GM12864 (cell line): ENCODE data around the gene TRPT1.

Experiments used
- DNase-seq: peaks from one replicate; pipeline ENCODE4 v3.0.0-alpha.2; 2011; ENCODE audit warnings: low read depth
- H3K4me3 ChIP-seq: 2 replicates; pipeline ENCODE4 v1.5.1; 2011; ENCODE audit warnings: mild to moderate bottlenecking, low read depth, low read length, control low read depth
- CTCF ChIP-seq: IDR thresholded peaks from 2 replicates; pipeline ENCODE4 v1.5.1; 2011; ENCODE audit warnings: low read depth, mild to moderate bottlenecking, moderate library complexity, low read length, control low read depth, inconsistent platforms; ENCODE audit errors: missing control alignments

The TRPT1 gene

GRCh38 chr11:64204464-64204989 is 21.5 kb downstream of the TRPT1 start:
- peak; percentile 77 for TF ChIP-seq CTCF
- no peak overlapping the region for H3K4me3 ChIP-seq
- no peak for DNase-seq

DNA sequence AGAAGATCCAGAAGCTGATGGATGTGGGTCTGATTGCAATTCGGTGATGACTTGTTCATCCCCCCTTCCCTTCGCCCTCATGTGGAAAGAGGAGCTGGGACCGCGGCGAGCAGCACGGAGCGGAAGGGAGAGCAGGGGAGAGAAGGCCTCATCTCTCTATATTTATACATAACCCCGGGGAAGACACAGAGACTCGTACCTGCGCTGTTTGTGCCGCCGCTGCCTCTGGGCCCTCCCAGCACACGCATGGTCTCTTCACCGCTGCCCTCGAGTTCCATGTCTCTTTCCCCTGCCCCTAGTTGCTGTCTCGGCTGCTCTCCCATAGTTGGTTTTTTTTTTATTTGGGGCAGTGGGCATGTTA is 21.9 kb downstream of the TRPT1 start:
- DNase-seq: no peak
- no peak for TF ChIP-seq CTCF
- H3K4me3 ChIP-seq: no peak overlapping the region

DNA sequence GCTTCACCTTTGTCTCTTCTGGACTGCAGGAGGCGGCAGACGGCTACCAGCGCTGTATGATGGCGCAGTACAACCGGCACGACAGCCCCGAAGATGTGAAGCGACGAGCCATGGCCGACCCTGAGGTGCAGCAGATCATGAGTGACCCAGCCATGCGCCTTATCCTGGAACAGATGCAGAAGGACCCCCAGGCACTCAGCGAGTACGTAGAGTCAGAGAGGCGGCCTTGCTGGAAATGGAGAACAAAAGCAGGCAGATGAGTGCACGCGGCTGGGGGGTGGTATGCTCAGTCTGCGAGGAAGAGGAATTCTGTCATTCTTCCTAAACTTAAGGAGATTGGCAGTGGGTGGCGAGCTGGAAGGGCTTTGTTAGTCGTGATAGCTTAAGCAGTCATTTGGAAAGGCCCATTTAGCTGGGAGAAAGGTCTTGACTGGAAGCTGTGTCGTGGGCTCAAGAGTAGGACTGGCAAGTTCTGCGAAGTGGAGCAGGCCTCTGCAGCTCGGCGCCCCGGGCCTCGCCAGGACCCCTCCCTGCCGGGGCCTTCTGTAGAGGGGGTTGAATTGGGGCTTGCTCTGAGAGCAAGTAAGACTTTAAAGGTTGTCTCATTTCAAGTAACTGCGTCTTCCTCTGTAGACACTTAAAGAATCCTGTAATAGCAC is 22.4 kb downstream of the TRPT1 start:
- TF ChIP-seq CTCF: no peak
- H3K4me3 ChIP-seq: no peak overlapping the region
- DNase-seq: no peak

DNA sequence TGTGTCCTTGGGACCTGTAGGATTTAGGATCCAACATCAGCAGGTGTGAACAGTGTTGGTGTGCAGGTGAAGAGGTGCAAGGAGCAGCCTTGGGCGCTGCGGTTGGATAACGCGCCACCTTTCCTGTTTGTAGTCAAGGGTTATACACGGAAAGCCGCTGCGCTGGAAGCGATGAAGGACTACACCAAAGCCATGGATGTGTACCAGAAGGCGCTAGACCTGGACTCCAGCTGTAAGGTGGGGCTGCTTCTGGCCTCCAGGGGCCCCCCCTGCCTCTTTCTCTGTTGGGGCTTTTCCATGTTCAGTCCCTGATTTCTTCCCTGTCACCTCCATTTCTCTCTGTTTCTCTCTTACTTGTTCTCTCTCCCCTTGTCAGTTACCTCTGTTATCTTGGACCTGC is 23.0 kb downstream of the TRPT1 start:
- H3K4me3 ChIP-seq: no peak overlapping the region
- no peak for TF ChIP-seq CTCF
- DNase-seq: no peak

DNA sequence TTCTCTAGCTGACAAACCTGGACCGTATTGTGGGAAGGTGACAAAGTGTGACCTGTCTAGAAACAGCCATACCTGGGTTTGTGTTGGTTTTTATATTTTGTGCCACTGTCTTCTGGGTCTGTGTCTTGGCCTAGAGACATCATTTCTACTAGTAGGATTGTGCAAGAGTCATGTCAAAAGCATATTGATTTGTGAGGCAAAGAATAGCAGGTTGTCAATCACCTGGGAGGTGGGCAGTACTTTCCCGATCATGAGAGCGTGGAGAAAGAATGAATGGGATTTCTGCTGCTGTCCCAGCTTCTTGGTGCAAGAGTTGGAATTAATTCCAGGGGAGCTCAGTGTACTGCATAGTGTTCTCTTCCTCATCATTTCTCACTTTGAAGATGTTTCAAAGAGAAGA is 24.4 kb downstream of the TRPT1 start:
- no peak for TF ChIP-seq CTCF
- no peak overlapping the region for H3K4me3 ChIP-seq
- DNase-seq: no peak

DNA sequence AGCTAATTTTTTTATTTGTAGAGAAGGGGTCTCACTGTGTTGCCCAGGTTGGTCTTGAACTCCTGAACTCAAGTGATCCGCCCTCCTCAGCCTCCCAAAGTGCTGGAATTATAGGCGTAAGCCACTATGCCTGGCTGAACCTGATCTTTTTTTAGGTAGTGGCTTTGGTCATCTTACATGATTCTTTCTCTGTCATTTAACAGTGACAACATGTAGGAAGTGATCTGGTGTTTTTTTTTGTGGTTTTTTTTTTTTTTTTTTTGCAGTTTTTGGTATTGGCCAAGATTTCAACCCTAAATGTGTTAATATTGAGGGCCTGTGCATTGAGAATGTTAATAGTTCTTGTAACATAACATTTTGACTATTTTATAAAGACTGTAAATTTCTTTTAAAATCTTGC is 27.5 kb downstream of the TRPT1 start:
- no peak overlapping the region for H3K4me3 ChIP-seq
- TF ChIP-seq CTCF: no peak
- no peak for DNase-seq

- DNase-seq: no peak
- TF ChIP-seq CTCF: no peak
- H3K4me3 ChIP-seq: no peak overlapping the region
These were observed 29.4 kb downstream of the TRPT1 start for GRCh38 chr11:64196626-64197025.
